Stimulated activated CD4-positive, alpha-beta T cell treated with anti-CD3 and anti-CD28 coated beads, Interleukin-2, amount 100 ng/mL, for 48 hours (primary cell): ENCODE results near the gene TYW1B.
"Not testable (repeated sequence)": the region's sequence is repeated elsewhere in the genome, so short reads cannot be mapped to it uniquely, and the experiment has no call there.

Source experiments
- DNase-seq, 2 donors: peaks; one replicate each; pipeline ENCODE4 v3.0.0-alpha.2; 2020

The TYW1B gene

DNA sequence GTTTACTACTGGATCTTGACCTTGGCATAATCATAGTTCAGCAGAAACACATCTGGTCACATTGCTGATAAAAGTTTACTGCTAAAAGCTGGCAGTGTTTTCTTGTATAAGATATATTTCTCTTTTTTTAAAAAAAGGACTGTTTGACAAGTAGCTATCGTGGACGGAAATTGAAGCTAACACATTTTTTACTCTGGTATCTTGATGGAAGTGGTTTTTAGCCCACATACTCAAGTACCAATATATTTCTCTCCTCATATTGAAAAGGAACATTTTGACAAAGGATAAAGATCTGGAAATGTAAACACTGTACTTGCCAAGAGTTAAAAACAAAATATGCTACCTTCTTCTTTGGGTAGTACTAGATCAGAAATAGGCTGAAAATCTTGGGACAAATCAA, 137.8 kb downstream of the TYW1B start:
- DNase-seq = not testable (repeated sequence)

DNA sequence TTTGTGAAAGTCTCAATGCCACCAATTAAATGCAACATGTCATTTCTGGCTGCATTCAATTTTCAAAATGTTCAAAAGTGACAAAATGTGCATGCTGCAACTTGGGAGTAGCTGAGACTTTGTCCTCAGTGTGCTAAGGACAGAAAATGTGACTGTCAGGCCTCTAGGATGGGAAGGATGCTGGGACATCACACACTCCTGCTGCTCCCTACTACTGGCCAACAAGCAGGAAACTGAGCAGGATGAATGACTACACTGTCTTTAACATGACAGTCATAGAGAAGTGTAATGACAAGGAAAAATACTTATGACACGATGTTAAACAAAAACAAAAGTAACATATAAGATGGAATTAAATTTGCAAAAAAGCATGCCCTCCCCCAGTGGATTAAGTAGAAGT, 138.7 kb downstream of the TYW1B start:
- not testable (repeated sequence) for DNase-seq

- not testable (repeated sequence) for DNase-seq
Measured at GRCh38 chr7:72681211-72681610, 146.8 kb downstream of the TYW1B start.

- not testable (repeated sequence) for DNase-seq
Measured at GRCh38 chr7:72676880-72677279, 151.1 kb downstream of the TYW1B start.

GRCh38 chr7:72676086-72676690, 151.8 kb downstream of the TYW1B start:
- not testable (repeated sequence) for DNase-seq

- DNase-seq = not testable (repeated sequence)
Measured at GRCh38 chr7:72675686-72676085, 152.3 kb downstream of the TYW1B start.

- DNase-seq = no peak
Measured at GRCh38 chr7:72674394-72674793, 153.6 kb downstream of the TYW1B start.

GRCh38 chr7:72670850-72671249, 157.2 kb downstream of the TYW1B start:
- DNase-seq = not testable (repeated sequence)

DNA sequence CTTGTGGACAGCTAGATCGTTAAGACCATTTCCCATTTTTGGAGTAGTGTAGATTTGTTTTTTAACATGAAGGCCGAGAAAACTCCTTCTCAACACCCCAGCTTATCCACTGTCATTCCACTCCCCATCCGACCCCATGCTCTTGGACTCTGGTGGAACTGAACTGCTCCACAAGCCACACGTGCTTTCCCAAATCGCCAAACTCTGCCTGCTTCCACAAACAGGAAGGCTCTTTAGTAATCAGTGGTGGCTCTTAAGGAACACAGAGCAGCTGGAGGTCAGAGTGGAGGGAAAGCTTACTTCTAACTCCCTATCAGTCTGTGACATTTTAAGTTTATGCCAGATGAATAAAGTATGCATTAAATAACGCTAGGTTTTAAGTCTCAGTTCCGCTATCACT, 159.6 kb downstream of the TYW1B start:
- not testable (repeated sequence) for DNase-seq

DNA sequence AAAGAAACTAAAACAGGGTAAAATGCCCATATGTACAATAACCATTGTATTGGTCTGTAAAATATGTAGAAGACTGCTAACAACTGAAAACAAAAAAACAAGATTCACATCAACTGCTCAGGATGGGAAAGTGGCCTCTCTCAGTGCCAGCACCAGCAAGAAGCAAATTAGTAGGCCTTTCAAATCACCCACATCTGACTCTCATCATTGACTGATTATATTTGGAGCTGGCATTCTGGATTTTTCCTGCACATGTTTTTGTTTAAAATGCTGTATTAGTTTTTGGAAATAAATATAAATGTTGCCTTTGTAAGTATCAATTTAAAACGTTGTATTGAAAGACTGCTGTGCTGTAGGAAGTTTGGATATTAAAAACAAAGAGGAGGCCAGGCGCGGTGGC, 161.0 kb downstream of the TYW1B start:
- DNase-seq = not testable (repeated sequence)

- not testable (repeated sequence) for DNase-seq
Measured at GRCh38 chr7:72648574-72648973, 179.4 kb downstream of the TYW1B start.

- DNase-seq = not testable (repeated sequence)
Measured at GRCh38 chr7:72643708-72644107, 184.3 kb downstream of the TYW1B start.

DNA sequence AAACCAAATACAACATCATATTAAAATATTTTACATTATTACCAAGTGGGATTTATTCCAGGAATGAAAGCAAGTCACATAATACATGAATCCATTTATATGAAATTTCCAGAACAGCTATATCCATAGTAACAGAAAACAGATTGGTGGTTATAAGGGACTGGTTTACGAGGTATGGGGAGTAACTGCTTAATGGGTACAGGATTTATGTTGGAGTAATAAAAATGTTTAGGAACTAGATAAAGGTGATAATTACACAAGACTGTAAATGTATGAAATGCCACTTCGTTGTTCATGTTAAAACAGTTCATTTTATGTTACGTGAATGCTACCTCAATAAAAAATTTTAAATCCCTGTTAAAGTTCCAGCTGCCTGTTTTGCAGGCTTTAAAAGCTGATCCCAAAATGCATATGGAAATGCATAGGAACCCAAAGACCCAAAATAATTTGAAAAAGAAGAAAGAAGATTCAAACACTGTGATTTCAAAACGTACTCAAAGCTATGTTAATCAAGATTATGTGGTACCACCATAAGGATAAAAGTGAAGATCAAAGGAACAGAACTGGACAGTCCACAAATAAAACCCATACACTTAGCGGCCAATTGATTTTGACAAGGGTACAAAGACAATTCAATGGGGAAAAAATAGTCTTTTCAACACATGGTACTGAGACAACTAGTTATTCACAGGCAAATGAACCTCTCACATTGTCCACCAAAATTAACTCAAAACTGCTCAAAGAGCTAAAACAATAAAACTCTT, 186.3 kb downstream of the TYW1B start:
- not testable (repeated sequence) for DNase-seq

GRCh38 chr7:72640740-72641139, 187.3 kb downstream of the TYW1B start:
- not testable (repeated sequence) for DNase-seq

GRCh38 chr7:72635273-72635908, 192.6 kb downstream of the TYW1B start:
- not testable (repeated sequence) for DNase-seq

- not testable (repeated sequence) for DNase-seq
Measured at GRCh38 chr7:72632765-72633292, 195.2 kb downstream of the TYW1B start.

GRCh38 chr7:72628375-72628774, 199.6 kb downstream of the TYW1B start:
- not testable (repeated sequence) for DNase-seq

DNA sequence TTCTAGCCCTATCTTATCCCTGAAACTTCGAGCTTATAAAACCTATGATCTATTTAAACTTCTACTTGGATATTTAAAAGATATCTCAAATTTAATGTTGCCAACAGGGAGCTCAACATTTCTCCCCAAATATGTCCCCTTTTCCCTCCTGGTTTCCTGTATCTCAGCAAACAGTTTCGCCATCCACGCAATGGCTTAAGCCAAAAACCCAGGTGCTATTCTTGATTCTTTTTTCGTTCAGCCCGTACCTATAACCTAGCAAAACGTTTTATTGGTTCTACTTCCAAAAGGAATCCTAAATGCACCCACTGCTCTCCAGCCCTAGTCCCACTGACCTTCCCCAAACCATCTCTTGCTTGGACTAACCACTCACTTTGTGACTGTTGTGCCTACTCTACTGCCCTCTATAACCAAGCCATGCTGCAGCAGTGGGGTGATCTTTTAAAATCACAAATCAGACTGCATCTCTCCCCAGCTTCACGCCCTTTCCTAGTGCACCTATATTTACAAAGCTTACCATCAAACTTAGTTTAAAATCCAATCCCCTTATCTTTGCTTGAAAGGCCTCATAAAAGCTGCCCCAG, 201.5 kb downstream of the TYW1B start:
- not testable (repeated sequence) for DNase-seq

GRCh38 chr7:72625721-72626423, 202.1 kb downstream of the TYW1B start:
- not testable (repeated sequence) for DNase-seq

GRCh38 chr7:72622532-72622931, 205.5 kb downstream of the TYW1B start:
- no peak for DNase-seq

DNA sequence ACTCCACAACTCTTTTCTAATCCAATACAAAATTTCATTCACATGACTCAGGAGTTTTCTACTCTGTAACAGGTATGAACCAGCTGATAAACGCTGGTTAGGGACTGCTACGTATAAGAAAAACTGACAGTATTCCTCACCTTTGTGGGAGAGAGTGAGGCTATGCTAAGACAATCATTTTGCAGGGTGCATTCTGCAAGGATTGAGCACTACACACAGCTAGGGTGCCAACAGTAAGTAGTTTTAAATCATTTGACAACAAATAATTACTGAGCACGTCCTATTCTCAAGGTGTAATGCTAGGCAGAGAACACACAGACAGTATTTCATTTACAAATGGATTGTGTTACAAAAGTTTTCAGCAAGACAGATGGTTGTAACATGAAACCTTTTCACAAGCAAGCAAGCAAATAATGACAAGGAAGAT, 206.2 kb downstream of the TYW1B start:
- DNase-seq = not testable (repeated sequence)

GRCh38 chr7:72620923-72621322, 207.1 kb downstream of the TYW1B start:
- DNase-seq = not testable (repeated sequence)
